RPMI7951 (cell line): Measurements from ENCODE around the gene RIPOR3. TPM values are rescaled to one million over a fixed set of nuclear protein-coding genes. Genes with fewer than 3 reads are reported as not detected.
"Not testable (repeated sequence)": the region's sequence is repeated elsewhere in the genome, so short reads cannot be mapped to it uniquely, and the experiment has no call there.

ENCODE experiments used
- DNase-seq: peaks from one replicate; pipeline ENCODE4 v3.0.0-alpha.2; 2012; ENCODE audit warnings: low read depth
- total RNA-seq: library from RNA; depleted of rRNA; stranded (reverse); fragments of >200 nt; shearing (Covaris generic); gene quantifications from 2 replicates; pipeline ENCODE4 v1.2.3, GENCODE V29; 2014

The RIPOR3 gene
- total RNA-seq, 1 experiment from 2014 or later = 10.8 TPM

GRCh38 chr20:50680105-50680960 is 11.0 kb downstream of the RIPOR3 start:
- DNase-seq = peak; percentile 83

GRCh38 chr20:50679753-50680104 is 11.6 kb downstream of the RIPOR3 start:
- no peak for DNase-seq

- peak; percentile 72 for DNase-seq
These were observed 13.0 kb downstream of the RIPOR3 start for GRCh38 chr20:50678169-50678898.

GRCh38 chr20:50676858-50677257 is 14.5 kb downstream of the RIPOR3 start:
- no peak for DNase-seq

GRCh38 chr20:50676377-50676731 is 15.0 kb downstream of the RIPOR3 start:
- not testable (repeated sequence) for DNase-seq

GRCh38 chr20:50675671-50676376 is 15.5 kb downstream of the RIPOR3 start:
- DNase-seq = peak; percentile 91

- no peak for DNase-seq
These were observed 17.1 kb downstream of the RIPOR3 start for GRCh38 chr20:50674138-50674825.

- DNase-seq = peak; percentile 57
These were observed 17.7 kb downstream of the RIPOR3 start for GRCh38 chr20:50673466-50674137.

GRCh38 chr20:50673146-50673465 is 18.2 kb downstream of the RIPOR3 start:
- DNase-seq = no peak

- no peak for DNase-seq
These were observed 18.8 kb downstream of the RIPOR3 start for GRCh38 chr20:50672400-50673145.

GRCh38 chr20:50671626-50672025 is 19.7 kb downstream of the RIPOR3 start:
- DNase-seq = no peak

GRCh38 chr20:50671010-50671409 is 20.3 kb downstream of the RIPOR3 start:
- not testable (repeated sequence) for DNase-seq

GRCh38 chr20:50670126-50670862 is 21.0 kb downstream of the RIPOR3 start:
- DNase-seq = peak; percentile 50

- no peak for DNase-seq
These were observed 22.5 kb downstream of the RIPOR3 start for GRCh38 chr20:50668798-50669197.

GRCh38 chr20:50668326-50668725 is 23.0 kb downstream of the RIPOR3 start:
- DNase-seq = no peak

GRCh38 chr20:50666709-50667298 is 24.5 kb downstream of the RIPOR3 start:
- DNase-seq = no peak

- no peak for DNase-seq
These were observed 27.1 kb downstream of the RIPOR3 start for GRCh38 chr20:50664254-50664653.

- no peak for DNase-seq
These were observed 28.1 kb downstream of the RIPOR3 start for GRCh38 chr20:50663095-50663821.
